GM21390 (cell line): ENCODE results near the gene ZAP70.

Source experiments
- ATAC-seq: cut with Tn5 transposase; IDR thresholded peaks from one replicate; pipeline ENCODE4 v1.9.1; 2021; ENCODE audit not compliant: unreplicated experiment

Gene ZAP70

DNA sequence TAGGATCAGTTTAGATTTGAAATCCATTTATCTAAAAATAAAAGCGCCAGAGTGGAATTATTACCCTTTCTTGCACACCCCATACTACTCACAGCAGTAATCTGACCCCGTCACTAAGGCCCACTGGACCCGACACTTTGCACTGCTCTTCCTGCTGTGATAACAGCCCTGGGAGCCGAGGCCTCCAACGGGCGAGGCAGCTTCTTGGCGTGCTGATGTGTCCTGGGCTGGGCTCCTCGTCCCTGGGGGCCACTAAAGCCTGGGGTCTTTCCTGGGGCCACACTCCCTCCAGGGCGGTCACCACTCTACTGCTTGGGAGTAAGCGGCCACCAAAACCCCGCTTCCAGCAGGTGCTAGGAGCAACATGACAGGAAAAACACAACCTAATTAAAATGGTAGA, 61.7 kb downstream of the ZAP70 start:
- ATAC-seq, result no peak

DNA sequence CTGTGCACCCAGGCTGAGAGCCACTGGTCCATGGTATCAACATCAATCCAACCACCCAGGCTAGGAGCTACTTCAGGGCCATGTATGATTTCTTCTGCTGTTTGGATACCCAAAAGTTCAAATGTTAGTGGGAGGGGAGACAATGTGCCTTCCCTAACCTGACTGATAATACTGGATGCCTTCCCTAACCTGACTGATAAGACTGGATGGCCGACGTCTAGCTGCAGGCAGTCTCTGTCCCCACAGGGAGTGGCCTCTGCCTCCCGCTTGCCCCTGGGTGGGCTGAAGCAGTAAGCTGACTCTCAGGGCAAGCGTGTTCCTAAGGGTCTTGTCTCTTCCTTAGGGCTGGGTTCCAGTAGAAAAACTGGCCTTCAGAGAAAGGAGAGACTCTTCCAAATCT, 65.8 kb downstream of the ZAP70 start:
- no peak for ATAC-seq

DNA sequence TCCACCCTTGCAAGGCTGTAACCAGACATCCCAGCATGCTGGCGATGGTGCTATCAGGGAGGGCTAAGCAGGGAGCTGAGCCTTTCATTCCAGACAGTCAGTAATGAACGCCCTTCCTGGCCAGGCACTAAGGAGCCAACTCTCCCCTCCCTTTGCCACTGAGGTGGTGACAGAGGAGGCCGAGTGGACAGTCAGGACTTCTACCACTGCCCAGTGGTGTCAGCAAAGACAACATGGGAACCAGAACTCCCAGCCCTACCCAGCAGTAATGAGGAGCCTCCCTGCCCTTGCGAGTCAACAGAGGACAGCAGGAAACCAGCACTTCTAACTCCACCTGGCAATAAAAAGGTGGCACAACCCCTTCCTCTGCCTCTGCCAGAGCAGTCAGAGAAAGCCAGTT, 68.6 kb downstream of the ZAP70 start:
- ATAC-seq, result no peak

DNA sequence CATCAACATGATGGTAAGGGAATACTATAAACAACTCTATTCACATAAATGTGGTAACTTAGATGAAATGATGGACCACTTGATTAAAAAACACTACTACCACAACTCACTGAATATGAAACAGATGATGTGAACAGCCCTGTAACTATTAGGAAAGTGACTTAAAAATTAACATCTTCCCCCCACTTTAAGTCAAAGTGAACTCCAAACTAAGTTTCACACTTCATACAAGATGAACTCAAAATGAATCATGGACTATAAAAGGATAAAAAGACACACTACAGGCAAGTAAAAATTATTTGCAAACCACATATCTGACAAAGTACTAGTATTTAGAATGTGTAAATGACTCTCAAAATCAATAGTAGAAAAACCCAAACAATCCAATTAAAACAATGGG, 71.6 kb downstream of the ZAP70 start:
- no peak for ATAC-seq

DNA sequence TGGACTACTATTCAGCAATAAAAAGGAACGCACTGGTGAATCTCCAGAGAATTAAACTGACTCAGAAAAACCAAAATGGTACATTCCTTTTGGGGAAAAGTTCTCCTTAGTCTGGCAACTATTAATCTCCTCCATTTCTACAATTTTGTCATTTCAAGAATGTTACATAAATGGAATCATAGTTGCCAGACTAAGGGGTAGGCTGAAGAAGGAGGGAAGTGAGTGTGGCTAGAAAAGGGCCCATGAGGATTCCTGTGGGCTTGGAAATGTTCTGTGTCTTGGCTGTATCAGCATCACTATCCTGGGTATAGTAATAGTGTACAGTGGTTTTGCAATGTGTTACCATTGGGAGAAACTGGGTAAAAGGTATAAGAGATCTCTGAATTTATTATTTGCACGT, 72.4 kb downstream of the ZAP70 start:
- ATAC-seq, result no peak

DNA sequence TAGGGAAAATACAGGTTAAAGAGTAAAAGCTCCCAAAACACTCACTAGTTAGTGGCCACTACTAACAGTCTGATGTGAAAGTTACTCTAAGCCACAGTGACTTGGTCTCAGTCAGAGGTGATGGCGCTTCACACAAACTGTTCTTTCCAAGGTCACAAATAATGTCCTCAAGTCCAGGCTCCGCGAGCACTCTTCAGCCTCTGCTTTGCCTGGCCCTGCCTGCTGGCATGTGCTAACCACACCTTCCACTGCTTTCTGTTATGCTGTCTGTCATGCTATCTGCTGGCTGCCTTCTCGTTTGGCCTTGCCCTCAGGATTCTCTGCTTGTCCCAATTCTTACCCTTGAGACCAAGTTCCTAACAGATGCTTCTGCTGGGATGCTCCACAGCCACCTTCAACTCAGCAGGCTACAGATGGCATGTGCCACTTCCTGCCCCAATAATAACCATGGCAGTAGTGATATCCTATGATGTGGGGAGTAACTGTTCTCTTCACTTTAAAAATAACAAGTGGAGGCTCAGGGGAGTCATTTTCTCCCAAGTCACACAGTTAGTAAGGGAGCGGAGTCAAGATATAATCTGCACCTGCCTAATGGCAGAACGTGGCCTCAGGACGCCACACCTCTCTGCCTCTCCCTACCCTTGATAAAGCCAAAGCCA, 75.7 kb downstream of the ZAP70 start:
- no peak for ATAC-seq
